Parietal lobe (tissue), 2 donors: Measurements from ENCODE around the gene KIF6. TPM values are rescaled to one million over a fixed set of nuclear protein-coding genes. Genes with fewer than 3 reads are reported as not detected.

Source experiments
- small RNA-seq: library from RNA; depleted of rRNA; stranded (forward); fragments of <200 nt; gene quantifications from one replicate; pipeline ENCODE3, GENCODE V24; 2014; ENCODE audit warnings: low replicate concordance
- total RNA-seq: library from RNA; depleted of rRNA; stranded (reverse); fragments of >200 nt; gene quantifications from one replicate; pipeline ENCODE4 v1.2.3, GENCODE V29; 2014

The KIF6 gene
- total RNA-seq: 2.2 TPM

GRCh38 chr6:39724787-39725631, at the start of gene KIF6:
Gene KIF6, minus strand, starts transcription at chr6:39725408. Its CDS starts 98 bp downstream, at chr6:39725310.

GRCh38 chr6:39322306-39322850, 402.8 kb downstream of the KIF6 start, which contains the start of gene KCNK16:
Gene KCNK16, minus strand, starts transcription at chr6:39322702. Its CDS starts 162 bp downstream, at chr6:39322540.

GRCh38 chr6:39314273-39314795, 410.9 kb downstream of the KIF6 start, which contains the start of gene KCNK17:
Gene KCNK17, minus strand, starts transcription at chr6:39314419. Its CDS starts 99 bp downstream, at chr6:39314320.

Small RNA genes lying within 50 kb of the gene (small RNA-seq; reads per million reads assigned to genes)
- not detected for gene RNU1-54P

Other genes with a start within 250 kb of the KIF6 start
- 14.1 TPM for gene DAAM2, start 67.0 kb upstream of the KIF6 start, total RNA-seq
- gene MOCS1, start 209.1 kb upstream of the KIF6 start, total RNA-seq: 5.9 TPM